ENCODE measurements around the gene VOPP1.

The VOPP1 gene

GRCh38 chr7:55532150-55532917 is 40.0 kb downstream of the VOPP1 start:
- Histone ChIP-seq H3K4me3 (ENCODE audit: low read depth, low read length) (no peak overlapping the region), H3K27me3 (ENCODE audit: insufficient read depth, low read depth, severe bottlenecking) (no peaks in the 10 kb centered on the region), H3K36me3 (no peaks in the 10 kb centered on the region), H3K27ac (no peak overlapping the region), H3K9me3 (ENCODE audit: severe bottlenecking) (no peaks in the 10 kb centered on the region)
- TF ChIP-seq CTCF (IDR thresholded peaks at IDR 0.05; ENCODE audit: low read depth, low read length), result no peak
- DNase-seq, result no peak

DNA sequence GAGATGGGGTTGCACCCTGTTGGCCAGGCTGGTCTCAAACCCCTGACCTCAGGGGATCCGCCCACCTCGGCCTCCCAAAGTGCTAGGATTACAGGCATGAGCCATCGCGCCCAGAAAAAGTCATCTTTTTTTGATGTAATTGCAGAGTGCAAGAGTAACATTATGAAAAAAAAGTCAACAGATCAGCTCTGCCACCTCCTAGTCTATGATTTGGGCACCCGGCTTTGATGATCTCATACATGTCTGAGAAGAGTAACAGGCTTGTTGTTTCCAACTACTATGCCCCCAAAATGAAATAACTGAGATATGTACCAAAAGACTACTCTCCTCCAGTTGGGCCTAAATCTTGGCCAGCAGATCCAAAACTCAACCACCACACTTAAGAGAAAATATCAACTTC is 40.8 kb downstream of the VOPP1 start:
- no peak for TF ChIP-seq CTCF (IDR thresholded peaks at IDR 0.05; ENCODE audit: low read depth, low read length)
- Histone ChIP-seq H3K36me3 (no peaks in the 10 kb centered on the region), H3K27ac (no peak overlapping the region), H3K9me3 (ENCODE audit: severe bottlenecking) (no peaks in the 10 kb centered on the region), H3K4me3 (ENCODE audit: low read depth, low read length) (no peak overlapping the region), H3K27me3 (ENCODE audit: insufficient read depth, low read depth, severe bottlenecking) (no peaks in the 10 kb centered on the region)
- DNase-seq, result no peak

DNA sequence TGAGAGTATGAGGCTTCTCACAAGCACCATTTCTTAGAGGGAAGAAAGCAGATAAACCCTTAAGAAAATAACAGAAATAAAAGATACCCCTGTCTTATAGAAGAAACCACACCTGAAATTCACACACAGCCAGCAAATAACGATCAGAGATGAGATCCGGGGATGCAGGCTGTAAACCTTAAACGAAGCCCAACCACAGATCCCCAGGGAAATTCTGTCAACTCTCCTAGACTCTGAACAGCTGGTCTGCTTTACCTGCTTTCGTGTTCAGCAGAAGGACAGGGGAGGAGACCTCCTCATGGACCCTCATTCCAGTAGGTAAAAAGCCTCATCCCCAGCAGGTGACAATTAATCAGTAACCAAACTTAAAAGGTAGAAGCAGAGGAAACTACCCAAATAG is 45.0 kb downstream of the VOPP1 start:
- no peaks in the 10 kb centered on the region for H3K9me3 ChIP-seq (ENCODE audit: severe bottlenecking)
- no peak for DNase-seq
- no peak overlapping the region for H3K27ac ChIP-seq
- H3K36me3 ChIP-seq, result no peaks in the 10 kb centered on the region; the same call in 1 of the 2 replicates
- H3K27me3 ChIP-seq (ENCODE audit: insufficient read depth, low read depth, severe bottlenecking), result no peaks in the 10 kb centered on the region
- TF ChIP-seq CTCF (IDR thresholded peaks at IDR 0.05; ENCODE audit: low read depth, low read length), result no peak
- H3K4me3 ChIP-seq (ENCODE audit: low read depth, low read length), result no peak overlapping the region; the same call in 1 of the 2 replicates

GRCh38 chr7:55526770-55527169 is 45.5 kb downstream of the VOPP1 start:
- peak; percentile 54 for DNase-seq
- Histone ChIP-seq H3K4me3 (ENCODE audit: low read depth, low read length) (peak overlapping the region; percentile 23), H3K9me3 (ENCODE audit: severe bottlenecking) (no peaks in the 10 kb centered on the region), H3K27ac (no peak overlapping the region), H3K27me3 (ENCODE audit: insufficient read depth, low read depth, severe bottlenecking) (no peaks in the 10 kb centered on the region), H3K36me3 (no peaks in the 10 kb centered on the region; the same call in 1 of the 2 replicates)
- TF ChIP-seq CTCF (IDR thresholded peaks at IDR 0.05; ENCODE audit: low read depth, low read length), result no peak

- no peak for TF ChIP-seq CTCF (IDR thresholded peaks at IDR 0.05; ENCODE audit: low read depth, low read length)
- no peaks in the 10 kb centered on the region for H3K27me3 ChIP-seq (ENCODE audit: insufficient read depth, low read depth, severe bottlenecking)
- peak overlapping the region; percentile 23 for H3K4me3 ChIP-seq (ENCODE audit: low read depth, low read length)
- DNase-seq, result peak; percentile 37
- no peak overlapping the region for H3K27ac ChIP-seq
- no peaks in the 10 kb centered on the region for H3K9me3 ChIP-seq (ENCODE audit: severe bottlenecking)
- no peaks in the 10 kb centered on the region; the same call in 1 of the 2 replicates for H3K36me3 ChIP-seq
Observed at GRCh38 chr7:55526329-55526728, 46.0 kb downstream of the VOPP1 start.
